Lower lobe of right lung (tissue), 2 donors: Measurements from ENCODE around the gene NUTF2. TPM values are rescaled to one million over a fixed set of nuclear protein-coding genes. Genes with fewer than 3 reads are reported as not detected.
A peak's percentile ranks its signal among the peaks of the same experiment; 100 is the strongest.
"Not testable (repeated sequence)": the region's sequence is repeated elsewhere in the genome, so short reads cannot be mapped to it uniquely, and the experiment has no call there.

Source experiments
- ATAC-seq, 2 donors: fragments of 200-7000 bp; cut with Tn5 transposase; one replicate each; pipeline ENCODE4 v1.9.1; 2020 to 2022; ENCODE audit warnings: mild to moderate bottlenecking in 2 of 2, moderate library complexity in 2 of 2
- DNase-seq: peaks from one replicate; pipeline ENCODE4 v3.0.0-alpha.2; 2020
- H3K27ac ChIP-seq: fragments of 200-600 bp; one replicate; pipeline ENCODE4 v1.8.0; 2022
- H3K27me3 ChIP-seq: fragments of 200-600 bp; one replicate; pipeline ENCODE4 v1.8.0; 2022; ENCODE audit warnings: low read depth
- H3K36me3 ChIP-seq: fragments of 200-600 bp; one replicate; pipeline ENCODE4 v1.8.0; 2022; ENCODE audit warnings: mild to moderate bottlenecking
- H3K4me1 ChIP-seq: fragments of 200-600 bp; one replicate; pipeline ENCODE4 v1.8.0; 2022
- H3K4me3 ChIP-seq: fragments of 200-600 bp; one replicate; pipeline ENCODE4 v1.8.0; 2022; ENCODE audit warnings: mild to moderate bottlenecking
- H3K9me3 ChIP-seq: fragments of 200-600 bp; one replicate; pipeline ENCODE4 v1.8.0; 2022
- CTCF ChIP-seq: fragments of 200-600 bp; IDR thresholded peaks from one replicate; pipeline ENCODE4 v1.8.0; 2022; ENCODE audit warnings: antibody characterized with exemption, mild to moderate bottlenecking
- intact Hi-C: fragments of 100-400 bp; cut with DNase I; formaldehyde crosslinking; loops from one replicate; pipeline ENCODE4 v1.11.0; 2022
- total RNA-seq: library from RNA; stranded (reverse); fragmentation: NEBNext Ultra II Directional; extraction: Animal tissue kit (Norgen Biotek cat#: 25700); gene quantifications from one replicate; pipeline ENCODE4 v1.2.1, GENCODE V29; 2021
- donor health status: DM: no; HTN: yes; CAD: no; lungs with severe emphysema.

The NUTF2 gene
- total RNA-seq, 1 donor from 2014 or later = 55.8 TPM

GRCh38 chr16:67861877-67862276 is 15.1 kb downstream of the NUTF2 start:
- peaks cover 33% of the 10 kb centered on the region for H3K36me3 ChIP-seq
- H3K27me3 ChIP-seq = no peaks in the 10 kb centered on the region
- DNase-seq = no peak
- ATAC-seq = no peak
- no peak for TF ChIP-seq CTCF
- no peaks in the 10 kb centered on the region for H3K9me3 ChIP-seq
- H3K27ac ChIP-seq = no peak overlapping the region
- H3K4me3 ChIP-seq = no peak overlapping the region
- H3K4me1 ChIP-seq = peaks cover 49% of the 10 kb centered on the region
- intact Hi-C loops = no loop called here

GRCh38 chr16:67862623-67863583 is 16.2 kb downstream of the NUTF2 start:
- peaks cover 43% of the 10 kb centered on the region for H3K36me3 ChIP-seq
- intact Hi-C loops = no loop called here
- DNase-seq = no peak
- no peaks in the 10 kb centered on the region for H3K27me3 ChIP-seq
- no peak overlapping the region for H3K27ac ChIP-seq
- peaks cover 39% of the 10 kb centered on the region for H3K4me1 ChIP-seq
- no peak for TF ChIP-seq CTCF
- H3K4me3 ChIP-seq = no peak overlapping the region
- peak; percentile 11 to 44 for ATAC-seq
- H3K9me3 ChIP-seq = no peaks in the 10 kb centered on the region

GRCh38 chr16:67864044-67864443 is 17.3 kb downstream of the NUTF2 start:
- Histone ChIP-seq H3K36me3 (peaks cover 55% of the 10 kb centered on the region), H3K4me1 (peaks cover 27% of the 10 kb centered on the region)
- H3K27ac ChIP-seq, ATAC-seq, H3K27me3 ChIP-seq, DNase-seq, intact Hi-C loops, H3K4me3 ChIP-seq, H3K9me3 ChIP-seq: not testable (repeated sequence)

- Histone ChIP-seq H3K27me3 (no peaks in the 10 kb centered on the region), H3K27ac (no peak overlapping the region), H3K36me3 (peaks cover 60% of the 10 kb centered on the region), H3K4me3 (no peak overlapping the region), H3K4me1 (peaks cover 26% of the 10 kb centered on the region), H3K9me3 (no peaks in the 10 kb centered on the region)
- intact Hi-C loops = no loop called here
- DNase-seq (no peak), ATAC-seq (no peak)
- no peak for TF ChIP-seq CTCF
Observed at GRCh38 chr16:67864594-67864993, 17.9 kb downstream of the NUTF2 start.

GRCh38 chr16:67865318-67865717 is 18.6 kb downstream of the NUTF2 start:
- TF ChIP-seq CTCF = peak; percentile 41
- Histone ChIP-seq H3K4me1 (peaks cover 23% of the 10 kb centered on the region), H3K4me3 (no peak overlapping the region), H3K27me3 (no peaks in the 10 kb centered on the region), H3K9me3 (no peaks in the 10 kb centered on the region), H3K36me3 (peaks cover 63% of the 10 kb centered on the region), H3K27ac (no peak overlapping the region)
- intact Hi-C loops = no loop called here
- ATAC-seq = peak; percentile 40 to 45
- DNase-seq = no peak

GRCh38 chr16:67868290-67868689 is 21.6 kb downstream of the NUTF2 start:
- H3K36me3 ChIP-seq = peaks cover 69% of the 10 kb centered on the region
- ATAC-seq (no peak), DNase-seq (no peak)
- no peak for TF ChIP-seq CTCF
- no peaks in the 10 kb centered on the region for H3K27me3 ChIP-seq
- intact Hi-C loops = no loop called here
- H3K4me3 ChIP-seq = no peak overlapping the region
- peaks cover 8% of the 10 kb centered on the region for H3K4me1 ChIP-seq
- H3K27ac ChIP-seq = no peak overlapping the region
- no peaks in the 10 kb centered on the region for H3K9me3 ChIP-seq
